H9 (cell line): ENCODE data around the gene INHBC. TPM values are rescaled to one million over a fixed set of nuclear protein-coding genes. Genes with fewer than 3 reads are reported as not detected.

Experiments used
- DNase-seq: peaks from one replicate; pipeline ENCODE4 v3.0.0-alpha.2; 2017
- H2AFZ ChIP-seq: one replicate; pipeline ENCODE4 v1.6.1; 2013; ENCODE audit warnings: mild to moderate bottlenecking, low read length, control low read depth, moderate library complexity
- H2AK5ac ChIP-seq: 2 replicates; pipeline ENCODE4 v1.6.1; 2013; ENCODE audit warnings: low read length, control low read depth, mixed read lengths; ENCODE audit not compliant: insufficient read length
- H2BK120ac ChIP-seq: one replicate; pipeline ENCODE4 v1.6.1; 2013; ENCODE audit warnings: low read depth, mild to moderate bottlenecking, low read length, control low read depth, inconsistent platforms; ENCODE audit not compliant: poor library complexity, severe bottlenecking
- H2BK12ac ChIP-seq: 2 replicates; pipeline ENCODE4 v1.6.1; 2013; ENCODE audit warnings: low read length, control low read depth, mixed read lengths, low read depth; ENCODE audit not compliant: insufficient read length
- H2BK15ac ChIP-seq: 2 replicates; pipeline ENCODE4 v1.6.1; 2013; ENCODE audit warnings: low read depth, low read length, control low read depth
- H2BK20ac ChIP-seq: one replicate; pipeline ENCODE4 v1.6.1; 2013; ENCODE audit warnings: low read depth, mild to moderate bottlenecking, low read length, control low read depth, inconsistent platforms; ENCODE audit not compliant: poor library complexity, severe bottlenecking
- H2BK5ac ChIP-seq: 2 replicates; pipeline ENCODE4 v1.6.1; 2013; ENCODE audit warnings: low read length, control low read depth, mixed read lengths; ENCODE audit not compliant: insufficient read length
- H3K14ac ChIP-seq: 2 replicates; pipeline ENCODE4 v1.6.1; 2013; ENCODE audit warnings: low read length, control low read depth; ENCODE audit not compliant: insufficient read depth
- H3K18ac ChIP-seq: 2 replicates; pipeline ENCODE4 v1.6.1; 2013; ENCODE audit warnings: low read depth, mild to moderate bottlenecking, mixed read lengths, low read length, control low read depth; ENCODE audit not compliant: insufficient read length
- H3K23ac ChIP-seq: 2 replicates; pipeline ENCODE4 v1.6.1; 2013; ENCODE audit warnings: low read length, control low read depth, mixed read lengths, low read depth; ENCODE audit not compliant: insufficient read length
- H3K23me2 ChIP-seq: 2 replicates; pipeline ENCODE4 v1.6.1; 2013; ENCODE audit warnings: low read depth, mild to moderate bottlenecking, mixed read lengths, low read length, control low read depth; ENCODE audit not compliant: insufficient read length, poor library complexity, severe bottlenecking
- H3K27ac ChIP-seq: 2 replicates; pipeline ENCODE4 v1.5.1; 2013; ENCODE audit warnings: low read length, control low read depth, mixed read lengths, low read depth; ENCODE audit not compliant: insufficient read length
- H3K27me3 ChIP-seq: 2 replicates; pipeline ENCODE4 v1.6.1; 2013; ENCODE audit warnings: low read length, control low read depth, inconsistent platforms; ENCODE audit not compliant: insufficient read depth
- H3K4ac ChIP-seq: 2 replicates; pipeline ENCODE4 v1.6.1; 2013; ENCODE audit warnings: low read depth, mild to moderate bottlenecking, control low read depth, inconsistent platforms, low read length, moderate library complexity
- H3K4me1 ChIP-seq: 2 replicates; pipeline ENCODE4 v1.6.1; 2013; ENCODE audit warnings: low read length, control low read depth, inconsistent platforms; ENCODE audit not compliant: insufficient read depth
- H3K4me2 ChIP-seq: 2 replicates; pipeline ENCODE4 v1.6.1; 2013; ENCODE audit warnings: low read length, control low read depth, mixed read lengths; ENCODE audit not compliant: insufficient read length, insufficient read depth
- H3K56ac ChIP-seq: 2 replicates; pipeline ENCODE4 v1.6.1; 2013; ENCODE audit warnings: low read depth, mild to moderate bottlenecking, mixed read lengths, low read length, control low read depth; ENCODE audit not compliant: insufficient read length
- H3K79me1 ChIP-seq: 2 replicates; pipeline ENCODE4 v1.6.1; 2013; ENCODE audit warnings: low read depth, mild to moderate bottlenecking, moderate library complexity, low read length, control low read depth, inconsistent platforms; ENCODE audit not compliant: insufficient read depth, poor library complexity, severe bottlenecking
- H3K79me2 ChIP-seq: 2 replicates; pipeline ENCODE4 v1.6.1; 2013; ENCODE audit warnings: low read length, control low read depth, inconsistent platforms; ENCODE audit not compliant: insufficient read depth
- H3K9ac ChIP-seq: 2 replicates; pipeline ENCODE4 v1.6.1; 2013; ENCODE audit warnings: low read length, control low read depth, mixed read lengths; ENCODE audit not compliant: insufficient read length; ENCODE audit errors: extremely low read depth
- H3K9me3 ChIP-seq: one replicate; pipeline ENCODE4 v1.6.1; 2013; ENCODE audit warnings: low read depth, low read length, inconsistent platforms; ENCODE audit not compliant: control insufficient read depth
- H3T11ph ChIP-seq: one replicate; pipeline ENCODE4 v1.6.1; 2013; ENCODE audit warnings: mild to moderate bottlenecking, low read length, control low read depth, inconsistent platforms
- H4K20me1 ChIP-seq: one replicate; pipeline ENCODE4 v1.6.1; 2013; ENCODE audit not compliant: control insufficient read depth, insufficient read length, insufficient read depth
- H4K5ac ChIP-seq: 2 replicates; pipeline ENCODE4 v1.6.1; 2013; ENCODE audit warnings: low read depth, mild to moderate bottlenecking, mixed read lengths, low read length, control low read depth; ENCODE audit not compliant: insufficient read length
- H4K8ac ChIP-seq: replicated peaks from 2 replicates; pipeline ENCODE4 v1.6.1; 2013; ENCODE audit warnings: low read length, control low read depth, mixed read lengths, low read depth; ENCODE audit not compliant: insufficient read length
- H4K91ac ChIP-seq: 2 replicates; pipeline ENCODE4 v1.6.1; 2013; ENCODE audit warnings: low read depth, mild to moderate bottlenecking, moderate library complexity, mixed read lengths, low read length, control low read depth; ENCODE audit not compliant: insufficient read length
- H3K27ac Mint-ChIP-seq, 3 experiments: 2 replicates in 2 of 3; 3 replicates in 1 of 3; pipeline ENCODE4 v1.8.0; 2020 to 2021; ENCODE audit warnings: mixed read lengths in 3 of 3, mild to moderate bottlenecking in 1 of 3, moderate library complexity in 1 of 3
- H3K27me3 Mint-ChIP-seq: 2 replicates; pipeline ENCODE4 v1.8.0; 2021; ENCODE audit warnings: low read depth, mild to moderate bottlenecking, moderate library complexity, mixed read lengths
- H3K36me3 Mint-ChIP-seq, 3 experiments: 2 replicates in 2 of 3; 3 replicates in 1 of 3; pipeline ENCODE4 v1.8.0; 2020 to 2021; ENCODE audit warnings: low read depth in 3 of 3, mixed read lengths in 3 of 3; ENCODE audit not compliant: insufficient read depth in 1 of 3
- H3K4me1 Mint-ChIP-seq, 2 experiments: 2 replicates each; pipeline ENCODE4 v1.8.0; 2020; ENCODE audit warnings: mixed read lengths in 2 of 2
- H3K4me3 Mint-ChIP-seq, 2 experiments: 2 replicates in 1 of 2; 3 replicates in 1 of 2; pipeline ENCODE4 v1.8.0; 2020 to 2021; ENCODE audit warnings: mild to moderate bottlenecking in 2 of 2, mixed read lengths in 2 of 2, moderate library complexity in 1 of 2
- H3K9me3 Mint-ChIP-seq, 2 experiments: 2 replicates in 1 of 2; 3 replicates in 1 of 2; pipeline ENCODE4 v1.8.0; 2020; ENCODE audit warnings: mild to moderate bottlenecking in 2 of 2, mixed read lengths in 2 of 2, moderate library complexity in 1 of 2
- CTCF ChIP-seq: fragments of 200-600 bp; sonication (generic); conservative IDR thresholded peaks from 3 replicates; pipeline ENCODE4 v1.8.0; 2021; ENCODE audit warnings: antibody characterized with exemption, mild to moderate bottlenecking
- WGBS: extraction: QIAGEN DNeasy Blood & Tissue Kit; methylation state at CpG from one replicate; pipeline ENCODE4 v1.1.7; 2013; ENCODE audit warnings: missing lambda C conversion rate, low lambda C conversion rate, mixed read lengths; ENCODE audit not compliant: insufficient read length; ENCODE audit errors: extremely low coverage; 5-methylcytosine and 5-hydroxymethylcytosine counted together
- total RNA-seq: library from RNA; stranded (reverse); gene quantifications from 2 replicates; pipeline ENCODE4 v1.2.1, GENCODE V29; 2021

The INHBC gene
- total RNA-seq, 1 experiment from 2014 or later = not detected

GRCh38 chr12:57489157-57489641, 54.6 kb downstream of the INHBC start:
- Histone ChIP-seq H3K4me2 (peak overlapping the region; percentile 90), H2BK15ac (no peak overlapping the region), H4K5ac (no peak overlapping the region), H4K91ac (no peak overlapping the region), H3K79me2 (peaks cover 8% of the 10 kb centered on the region; the same call in 1 of the 2 replicates), H4K8ac (no peak overlapping the region), H2AFZ (no peak overlapping the region), H3K4ac (no peak overlapping the region), H2BK120ac (no peak overlapping the region), H3K56ac (no peak overlapping the region), H3T11ph (no peak overlapping the region), H3K9ac (peak overlapping the region; percentile 85), H2BK20ac (no peak overlapping the region), H2AK5ac (no peak overlapping the region), H3K27ac (no peak overlapping the region), H3K79me1 (no peaks in the 10 kb centered on the region), H3K14ac (no peak overlapping the region), H3K4me1 (peaks cover 2% of the 10 kb centered on the region; the same call in 1 of the 2 replicates), H3K23me2 (peaks cover 5% of the 10 kb centered on the region), H3K23ac (no peak overlapping the region), H4K20me1 (no peaks in the 10 kb centered on the region), H2BK5ac (no peak overlapping the region), H2BK12ac (no peak overlapping the region), H3K9me3 (no peaks in the 10 kb centered on the region), H3K27me3 (no peaks in the 10 kb centered on the region), H3K18ac (no peak overlapping the region)
- H3K27ac Mint-ChIP-seq = peak overlapping the region; percentile 95 to 99 (median 97); a peak in 5 of 7 replicates
- H3K4me3 Mint-ChIP-seq = peak overlapping the region; percentile 96 to 97
- H3K4me1 Mint-ChIP-seq = peaks cover 7 to 8% of the 10 kb centered on the region in 2 experiments
- no peak for TF ChIP-seq CTCF
- peaks cover 3 to 6% of the 10 kb centered on the region in 2 experiments; a peak in 3 of 5 replicates for H3K9me3 Mint-ChIP-seq
- no peak for DNase-seq
- H3K36me3 Mint-ChIP-seq = peaks cover 48 to 56% (median 52%) of the 10 kb centered on the region in 3 experiments
- WGBS = no CpG with 5 or more reads among the region's 5 CpGs
- H3K27me3 Mint-ChIP-seq = no peaks in the 10 kb centered on the region
